ENCODE data around the gene DOCK1.

The DOCK1 gene

DNA sequence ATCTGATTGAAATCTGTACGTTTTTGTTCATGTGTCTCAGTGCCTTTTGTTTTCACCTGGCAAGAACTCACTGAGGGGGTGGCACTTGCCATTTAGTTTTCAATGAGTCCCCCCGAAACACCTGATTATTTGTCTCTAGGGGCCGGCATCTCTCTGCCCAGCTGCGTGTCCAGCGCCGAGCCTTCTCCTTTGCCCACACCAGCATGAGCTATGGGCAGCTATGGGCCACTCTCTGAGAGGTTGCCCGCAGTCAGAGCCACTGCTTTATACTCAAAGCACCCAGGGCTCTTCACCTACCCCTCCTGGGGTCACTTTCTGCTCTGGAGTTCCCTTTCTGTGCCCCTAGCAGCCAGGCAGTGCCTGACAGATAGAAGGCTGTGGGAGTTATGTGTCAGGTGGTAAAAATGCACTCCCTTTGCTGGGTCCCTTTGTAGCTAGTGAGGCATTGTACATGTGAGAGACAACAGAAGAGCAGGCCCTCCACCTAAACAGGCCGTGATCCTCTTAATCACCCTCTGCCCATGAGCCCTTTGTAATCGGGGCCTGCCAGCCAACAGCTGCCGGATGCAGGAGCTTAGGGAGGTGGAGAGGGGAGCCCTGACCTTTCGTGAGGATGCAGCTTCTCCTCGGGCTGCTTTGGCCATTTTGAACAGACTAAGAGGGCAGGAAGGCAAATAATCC is 510.8 kb downstream of the DOCK1 start:
- DNase-seq, result peak; percentile 0

DNA sequence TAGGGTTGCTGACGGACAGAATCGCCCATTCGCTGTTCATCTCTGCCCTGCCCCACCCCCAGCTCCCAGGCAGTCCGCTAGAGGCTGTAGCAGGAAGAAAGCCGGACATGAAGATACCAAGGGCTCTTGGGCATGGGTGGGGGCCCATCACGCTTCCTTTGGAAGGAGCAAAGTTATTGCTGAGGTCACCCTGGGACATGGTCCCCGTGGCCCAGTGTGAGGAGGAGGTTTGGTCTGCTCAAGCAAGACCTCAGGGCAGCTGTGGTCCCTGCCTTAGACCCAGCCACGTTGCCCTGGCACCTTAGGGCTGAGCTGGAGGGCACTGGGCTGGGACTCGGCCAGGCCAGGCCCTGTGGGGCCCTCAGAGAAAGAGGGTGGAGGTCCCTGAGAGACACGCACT is 511.8 kb downstream of the DOCK1 start:
- no peak for DNase-seq

DNA sequence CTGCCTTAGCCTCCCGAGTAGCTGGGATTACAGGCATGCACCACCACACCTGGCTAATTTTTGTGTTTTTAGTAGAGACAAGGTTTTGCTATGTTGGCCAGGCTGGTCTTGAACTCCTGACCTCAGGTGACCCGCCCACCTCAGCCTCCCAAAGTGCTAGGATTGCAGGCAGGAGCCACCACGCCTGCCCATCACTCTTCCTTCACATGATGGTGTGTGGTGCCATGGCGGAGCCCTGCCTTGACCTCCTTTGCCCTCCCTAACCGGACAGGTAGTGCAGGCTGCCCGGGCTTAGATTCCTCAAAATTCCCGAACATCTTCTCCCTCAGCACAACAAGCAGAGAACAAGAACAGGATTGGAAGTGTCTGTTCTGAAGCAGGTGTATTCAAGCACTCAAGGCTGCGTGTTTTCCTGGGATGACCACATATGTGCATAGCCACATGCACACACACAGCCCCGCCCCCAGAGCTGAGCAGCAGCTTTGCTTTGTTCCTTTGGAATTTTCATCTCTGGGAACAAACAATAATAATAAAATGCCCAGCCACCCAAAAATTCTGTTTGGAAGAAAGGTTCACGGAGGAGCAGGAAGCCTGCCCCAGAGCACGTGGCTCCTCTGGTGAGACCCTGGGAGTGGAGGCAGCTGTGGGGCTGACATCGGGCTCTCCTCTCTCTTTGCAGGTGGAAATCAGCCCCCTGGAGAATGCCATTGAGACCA is 512.6 kb downstream of the DOCK1 start:
- DNase-seq, result no peak

DNA sequence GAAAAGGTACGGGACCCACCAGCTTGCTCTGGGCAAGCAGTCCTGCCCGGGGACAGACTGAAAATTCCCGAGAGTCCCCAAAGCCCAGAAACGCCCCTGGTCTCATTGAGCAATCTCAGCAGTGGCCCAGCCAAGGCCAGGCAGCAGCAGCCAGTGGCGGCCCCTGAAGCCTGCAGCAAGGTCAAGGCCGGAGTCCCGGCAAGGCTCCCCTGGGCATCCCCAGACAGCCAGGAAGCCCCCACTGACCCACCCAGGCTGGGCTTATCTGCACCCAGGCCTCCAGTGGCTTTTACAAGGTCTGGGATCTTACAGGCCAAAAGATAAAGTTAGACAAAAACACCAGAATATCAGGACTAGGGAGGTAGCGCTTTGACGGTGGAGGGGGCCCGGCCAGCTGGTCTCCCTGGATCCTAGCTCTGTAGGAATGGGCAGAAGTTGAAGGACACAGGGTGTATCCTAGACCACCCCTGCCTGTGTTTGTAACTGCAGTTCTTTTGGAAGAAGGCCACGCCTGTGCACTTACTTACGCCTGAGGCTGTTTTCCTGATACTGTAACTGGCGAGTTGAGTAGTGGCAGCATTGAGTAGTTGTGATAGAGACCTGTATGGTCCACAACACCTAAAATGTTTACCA is 513.4 kb downstream of the DOCK1 start:
- DNase-seq, result no peak

DNA sequence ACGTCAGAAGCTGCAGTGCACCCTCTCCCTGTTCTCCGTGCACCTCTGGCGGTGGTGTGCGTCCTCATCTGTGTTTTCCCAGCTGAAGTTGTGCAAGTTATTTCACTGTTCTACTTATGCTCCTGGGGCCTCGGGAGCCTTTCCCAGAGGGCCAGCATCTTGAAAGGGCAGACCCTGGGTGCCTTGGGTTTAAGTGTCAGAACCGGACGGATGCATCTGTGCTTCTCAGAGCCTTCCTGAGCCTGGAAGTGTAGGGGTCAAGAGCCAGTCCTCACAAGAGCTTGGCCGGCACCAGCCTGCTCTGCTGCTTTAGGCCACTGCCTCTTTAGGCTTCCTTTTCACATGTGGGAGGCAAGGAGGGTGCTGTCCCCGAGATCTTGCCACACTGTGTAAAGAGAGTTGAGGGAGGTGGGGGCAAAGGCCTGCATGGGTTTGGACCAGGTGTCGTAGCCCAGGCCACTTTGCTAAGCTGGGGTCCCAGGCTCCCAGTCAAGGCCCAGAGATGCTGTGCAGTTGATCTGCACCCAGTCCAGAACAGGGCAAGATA is 515.0 kb downstream of the DOCK1 start:
- DNase-seq, result no peak

DNA sequence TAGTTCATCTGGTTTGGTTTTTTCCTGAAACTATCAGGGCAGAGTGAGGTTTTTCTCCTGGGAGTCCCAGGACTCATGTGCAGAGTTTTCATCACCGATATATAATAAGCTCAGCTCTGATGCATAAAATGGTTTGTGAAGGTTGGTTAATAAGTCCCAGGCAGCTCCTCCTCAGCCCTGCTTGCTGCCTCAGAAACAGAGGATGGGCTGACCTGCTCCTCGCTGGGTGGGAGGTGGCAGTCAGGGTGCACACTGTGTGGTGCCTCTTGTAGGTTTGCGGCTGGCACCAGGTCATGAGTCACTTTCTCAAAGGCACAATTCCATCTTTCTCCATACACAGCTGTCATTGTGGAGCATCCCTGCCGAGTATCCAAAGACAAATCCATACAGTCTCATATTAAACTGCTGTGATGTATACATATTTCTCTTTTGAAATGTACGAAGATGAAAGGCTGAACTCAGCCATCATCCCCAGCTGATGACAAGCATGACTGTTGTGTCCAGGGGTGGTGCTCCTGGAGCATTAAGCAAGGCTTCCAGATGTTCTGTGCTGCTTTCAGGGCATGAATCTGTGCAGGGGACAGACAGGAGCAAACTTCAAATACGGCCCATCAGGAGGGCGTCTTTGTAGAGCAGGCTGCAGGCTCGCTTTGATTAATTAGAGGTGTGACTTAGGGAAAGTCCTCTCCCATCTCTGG is 518.1 kb downstream of the DOCK1 start:
- DNase-seq, result no peak

DNA sequence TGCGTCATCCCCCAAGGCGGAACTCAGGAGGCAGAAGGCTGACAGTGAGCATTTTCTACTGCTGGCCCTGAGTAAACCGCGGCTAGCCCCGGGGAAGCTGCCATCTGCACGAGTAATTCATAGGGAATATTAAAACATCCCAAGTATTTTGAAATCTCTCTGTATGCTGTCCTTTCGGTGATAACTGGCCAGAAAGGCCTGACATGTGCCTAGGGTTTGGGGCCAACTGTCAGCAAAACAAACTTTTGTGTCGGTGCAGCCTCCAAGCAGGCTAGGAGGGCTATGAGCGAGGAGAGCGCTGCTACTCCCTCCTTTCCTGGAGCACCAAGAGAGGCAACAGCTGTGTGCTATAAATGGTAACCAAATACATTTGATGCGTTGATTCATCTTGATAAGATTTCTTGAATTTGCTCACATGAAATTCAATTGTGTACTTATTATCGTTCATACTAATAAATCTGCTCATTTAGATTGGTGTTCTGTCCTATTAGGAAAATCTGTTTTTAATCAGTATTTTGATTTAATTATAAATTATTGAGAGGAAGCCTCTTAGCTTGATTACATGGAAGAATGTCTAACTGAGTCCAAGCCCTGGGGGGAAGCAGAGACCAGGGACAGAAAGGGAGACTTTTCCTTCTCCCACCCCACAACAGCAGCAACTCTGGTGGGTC is 519.5 kb downstream of the DOCK1 start:
- DNase-seq, result no peak

DNA sequence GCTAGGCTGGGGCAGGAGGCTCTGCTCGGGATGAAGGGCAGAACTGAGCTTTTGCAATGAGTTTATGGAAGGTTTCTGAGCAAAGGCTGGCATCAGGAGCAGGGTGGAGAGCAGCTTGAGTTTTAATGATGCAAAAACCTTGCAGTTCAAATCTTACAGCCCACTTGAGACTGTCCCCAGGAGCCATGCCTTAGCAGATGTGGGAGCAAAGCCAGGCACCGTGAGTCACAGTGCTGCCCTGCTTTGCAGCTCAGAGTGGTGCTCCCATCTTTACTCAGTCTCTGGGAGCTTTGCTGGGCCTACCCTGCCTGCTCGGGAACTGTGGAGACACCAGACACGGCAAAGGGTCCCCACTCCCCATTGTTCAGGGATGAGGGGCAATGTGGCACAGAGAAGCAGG is 521.5 kb downstream of the DOCK1 start:
- no peak for DNase-seq

DNA sequence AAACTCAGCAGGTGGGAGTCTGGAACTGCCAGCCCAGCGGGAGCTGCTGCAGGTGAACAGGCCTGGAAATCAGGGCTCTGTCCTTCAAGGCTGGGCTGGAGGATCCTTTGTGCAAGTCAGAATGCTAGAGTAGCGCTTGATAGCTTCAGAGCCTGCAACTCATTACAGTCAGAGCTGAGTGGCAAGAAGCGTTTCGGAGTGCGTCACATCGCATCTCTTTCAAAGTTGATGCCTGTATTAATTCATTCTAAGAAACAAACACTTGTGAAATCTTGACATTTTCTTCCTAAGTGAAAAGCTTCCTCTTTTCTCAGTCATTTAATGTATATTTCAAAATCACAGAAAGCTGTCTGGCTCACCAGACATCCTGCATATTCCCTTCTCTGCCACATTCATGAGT is 522.7 kb downstream of the DOCK1 start:
- no peak for DNase-seq

DNA sequence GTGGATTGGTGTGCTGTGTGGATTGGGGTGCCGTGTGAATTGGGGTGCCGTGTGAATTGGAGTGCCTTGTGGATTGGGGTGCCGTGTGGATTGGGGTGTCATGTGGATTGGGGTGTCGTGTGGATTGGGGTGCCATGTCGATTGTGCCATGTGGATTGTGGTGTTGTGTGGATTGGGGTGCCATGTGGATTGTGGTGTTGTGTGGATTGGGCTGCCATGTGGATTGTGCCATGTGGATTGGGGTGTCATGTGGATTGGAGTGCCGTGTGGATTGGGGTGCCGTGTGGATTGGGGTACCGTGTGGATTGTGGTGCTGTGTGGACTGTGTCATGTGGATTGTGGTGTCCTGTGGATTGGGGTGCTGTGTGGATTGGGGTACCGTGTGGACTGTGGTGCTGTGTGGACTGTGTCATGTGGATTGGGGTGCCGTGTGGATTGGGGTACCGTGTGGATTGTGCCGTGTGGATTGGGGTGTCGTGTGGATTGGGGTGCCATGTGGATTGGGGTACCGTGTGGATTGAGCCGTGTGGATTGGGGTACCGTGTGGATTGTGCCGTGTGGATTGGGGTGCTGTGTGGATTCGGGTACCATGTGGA is 523.3 kb downstream of the DOCK1 start:
- DNase-seq, result no peak

DNA sequence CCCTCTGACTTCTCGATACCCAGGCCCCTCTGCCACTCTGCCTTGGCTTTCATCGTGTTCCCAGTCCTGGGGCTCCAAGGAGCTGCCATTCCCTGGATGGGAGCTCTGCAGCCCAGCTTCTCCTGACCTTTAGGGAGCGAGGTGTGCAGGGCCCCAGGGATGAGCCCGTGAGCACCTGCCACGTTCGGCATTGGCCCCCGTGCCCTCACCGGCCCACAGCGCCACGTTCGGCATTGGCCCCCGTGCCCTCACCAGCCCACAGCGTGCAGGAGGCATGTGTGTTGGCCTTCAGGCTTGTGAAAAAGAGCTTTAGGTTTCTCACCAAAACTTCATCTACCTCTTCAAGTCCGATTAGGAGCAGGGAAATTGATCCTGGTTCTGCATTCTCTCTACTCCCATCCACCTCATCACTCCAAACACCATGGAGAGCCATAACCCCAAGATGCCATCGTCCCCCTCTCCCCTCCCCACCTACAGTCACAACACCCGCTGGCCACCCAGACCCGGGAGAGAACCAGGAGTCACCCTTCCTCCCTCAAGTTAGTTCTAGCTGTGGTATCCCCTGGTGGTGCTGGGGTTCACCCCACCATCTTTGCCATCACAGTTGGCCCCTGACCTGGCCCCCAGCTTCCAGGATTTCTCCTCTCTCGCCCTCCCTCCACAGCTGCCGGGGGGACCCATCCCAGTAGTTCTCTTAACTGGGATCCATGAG is 524.5 kb downstream of the DOCK1 start:
- DNase-seq, result no peak

DNA sequence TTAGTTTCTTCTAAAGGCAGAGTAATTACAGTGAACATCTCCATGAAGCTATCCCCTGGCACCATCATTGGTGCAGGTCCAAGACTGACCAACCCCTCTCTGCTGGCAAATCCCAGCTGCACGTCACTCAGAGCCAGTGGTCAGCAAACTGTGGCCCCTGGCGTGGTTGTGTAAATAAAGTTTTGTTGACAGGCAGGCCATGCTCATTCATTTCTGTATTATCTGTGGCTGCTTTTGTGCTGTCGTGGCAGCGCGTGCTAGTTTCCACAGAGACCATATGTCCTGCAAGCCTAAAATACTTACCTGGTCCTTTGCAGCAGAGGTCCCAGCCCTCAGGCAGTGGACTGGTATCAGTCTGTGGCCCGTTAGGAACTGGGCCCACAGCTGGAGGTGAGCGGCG is 526.3 kb downstream of the DOCK1 start:
- DNase-seq, result no peak

DNA sequence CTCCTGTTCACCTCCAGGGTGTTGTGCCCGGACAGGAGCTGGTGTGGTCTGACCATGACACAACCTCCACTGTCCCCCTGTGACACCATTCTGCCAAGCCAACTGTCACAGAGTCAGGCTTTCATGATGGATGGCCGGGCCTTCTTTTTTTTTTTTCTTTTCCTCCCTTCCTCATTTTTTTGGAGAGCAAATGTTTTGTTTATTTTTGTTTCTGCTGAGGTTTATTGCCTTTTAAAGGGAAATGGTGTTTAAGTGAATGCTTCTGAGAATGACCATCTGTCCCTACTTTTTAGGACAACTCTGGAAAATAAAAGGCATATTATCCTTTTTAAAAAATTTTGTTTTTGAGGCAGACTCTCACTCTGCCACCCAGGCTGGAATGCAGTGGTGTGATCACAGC is 528.8 kb downstream of the DOCK1 start:
- DNase-seq, result no peak

DNA sequence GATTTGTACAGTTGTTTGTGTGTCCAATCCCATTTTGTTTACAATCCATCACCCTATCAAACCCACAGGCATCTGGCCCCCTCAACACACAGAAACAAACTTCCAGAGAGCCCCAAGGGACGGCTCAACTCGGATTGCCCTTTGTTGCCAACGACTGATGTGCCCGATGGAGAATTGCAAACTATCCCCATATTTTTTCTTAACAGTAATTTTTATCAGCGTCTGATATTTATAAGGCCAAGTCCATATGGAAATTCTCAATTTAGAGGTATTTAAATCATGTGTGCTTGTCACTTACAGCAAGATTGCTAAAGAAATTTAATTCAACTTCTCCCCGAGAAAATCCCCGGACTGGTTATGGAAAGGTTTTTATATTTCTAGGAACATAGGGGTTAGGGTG is 530.0 kb downstream of the DOCK1 start:
- no peak for DNase-seq

DNA sequence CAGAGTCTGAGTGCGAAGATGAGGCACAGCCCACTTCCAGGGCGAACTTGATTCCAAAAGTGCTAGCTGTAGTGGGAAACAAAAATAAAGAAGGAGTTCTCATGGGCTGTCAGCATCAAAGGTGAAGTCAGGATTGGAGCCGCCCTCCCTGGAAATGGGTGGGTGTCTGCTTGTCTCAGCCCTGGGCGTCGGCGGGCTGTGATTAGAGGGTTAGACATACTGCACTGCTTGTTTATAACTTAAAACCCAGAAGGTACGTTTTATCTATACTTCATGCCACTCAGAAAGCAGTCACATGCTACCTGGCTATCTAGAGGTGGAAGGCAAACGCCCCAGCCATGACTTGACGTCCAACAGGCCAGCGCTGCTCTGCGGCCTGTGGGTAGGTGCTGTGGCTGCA is 535.1 kb downstream of the DOCK1 start:
- no peak for DNase-seq

DNA sequence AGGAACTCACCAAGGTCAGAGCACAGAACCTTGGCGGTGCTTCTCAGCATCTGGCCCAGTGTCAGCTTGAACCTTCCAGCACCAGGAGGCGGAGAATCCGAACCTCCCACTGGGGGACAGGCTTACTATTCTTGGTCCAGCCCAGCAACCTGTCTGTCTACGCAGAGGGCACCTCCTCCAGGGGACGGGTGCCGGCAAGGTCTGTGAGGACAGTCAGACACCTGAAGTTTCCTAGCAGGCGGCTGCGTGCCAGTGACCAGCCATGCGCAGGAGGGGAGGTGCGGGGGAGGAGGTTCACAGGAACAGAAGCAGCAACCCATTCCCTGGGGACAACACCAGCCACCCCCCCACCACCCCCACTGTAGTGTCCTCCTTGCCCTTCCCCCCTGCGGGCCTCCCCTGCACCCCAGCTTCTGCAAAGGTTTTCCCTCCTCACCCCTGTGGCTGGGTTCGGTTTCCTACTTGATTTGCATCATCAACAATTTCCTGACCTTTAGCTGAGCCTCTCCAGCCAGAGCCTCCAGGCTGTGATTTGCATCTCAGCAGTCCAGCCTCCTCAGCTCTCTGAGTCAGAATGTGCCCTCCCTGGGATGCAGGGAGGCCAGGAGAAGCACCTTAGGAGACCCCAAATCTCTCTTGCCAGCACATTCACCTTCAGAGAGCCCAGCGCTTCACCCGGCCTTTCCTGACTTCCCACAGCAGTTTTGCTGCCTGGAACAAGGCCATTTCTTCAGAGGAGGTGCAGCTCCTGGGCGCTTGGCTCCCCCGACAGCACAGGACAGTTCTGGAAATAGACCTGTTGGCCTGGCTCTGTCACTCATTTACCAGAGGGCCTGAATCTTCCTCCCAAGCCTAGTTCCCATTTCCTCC is 536.4 kb downstream of the DOCK1 start:
- no peak for DNase-seq

DNA sequence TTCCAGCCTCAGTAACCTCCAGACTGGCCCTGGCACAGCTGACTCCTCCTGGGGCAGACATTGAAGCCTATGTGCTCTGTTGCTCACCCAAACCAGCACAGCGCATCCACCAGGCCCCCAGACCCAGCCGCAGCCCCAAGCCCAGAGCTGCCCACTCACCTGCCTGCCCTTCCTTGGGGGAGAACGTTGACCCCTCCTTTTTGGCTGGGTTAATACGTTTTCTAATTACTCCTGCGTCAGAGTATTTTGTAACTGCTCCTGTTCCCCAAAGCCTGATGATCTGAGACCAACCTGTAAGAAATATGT is 536.9 kb downstream of the DOCK1 start:
- no peak for DNase-seq

DNA sequence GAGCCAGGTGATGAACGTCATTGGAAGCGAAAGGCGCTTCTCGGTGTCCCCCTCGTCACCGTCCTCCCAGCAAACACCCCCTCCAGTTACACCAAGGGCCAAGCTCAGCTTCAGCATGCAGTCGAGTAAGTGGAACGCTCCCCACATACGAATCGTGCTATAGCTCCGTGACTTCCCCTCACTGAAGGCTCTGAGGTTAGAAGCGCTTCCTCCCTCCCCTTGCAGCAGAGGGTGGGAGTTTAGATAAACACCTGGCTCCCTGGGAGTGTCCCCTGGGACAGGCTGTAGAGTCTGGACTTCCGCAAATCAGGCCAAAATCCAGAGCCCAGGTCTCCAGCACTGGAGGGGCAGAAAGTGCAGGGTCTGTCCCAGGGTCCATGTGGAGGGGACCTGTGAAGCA is 538.9 kb downstream of the DOCK1 start:
- no peak for DNase-seq

DNA sequence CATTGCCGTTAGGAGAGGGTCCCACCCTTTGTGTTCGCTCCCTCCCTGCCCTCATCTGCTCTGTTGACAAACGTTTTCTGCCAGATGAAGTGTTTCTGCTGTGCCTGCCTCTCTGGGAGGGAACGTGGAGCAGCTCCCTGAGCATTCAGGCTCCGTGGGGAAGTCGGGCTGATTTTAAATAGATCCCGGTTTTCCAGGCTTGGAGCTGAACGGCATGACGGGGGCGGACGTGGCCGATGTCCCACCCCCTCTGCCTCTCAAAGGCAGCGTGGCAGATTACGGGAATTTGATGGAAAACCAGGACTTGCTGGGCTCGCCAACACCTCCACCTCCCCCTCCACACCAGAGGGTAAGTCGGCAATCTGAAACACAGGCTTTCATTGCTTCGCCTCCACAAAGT is 542.0 kb downstream of the DOCK1 start:
- no peak for DNase-seq

DNA sequence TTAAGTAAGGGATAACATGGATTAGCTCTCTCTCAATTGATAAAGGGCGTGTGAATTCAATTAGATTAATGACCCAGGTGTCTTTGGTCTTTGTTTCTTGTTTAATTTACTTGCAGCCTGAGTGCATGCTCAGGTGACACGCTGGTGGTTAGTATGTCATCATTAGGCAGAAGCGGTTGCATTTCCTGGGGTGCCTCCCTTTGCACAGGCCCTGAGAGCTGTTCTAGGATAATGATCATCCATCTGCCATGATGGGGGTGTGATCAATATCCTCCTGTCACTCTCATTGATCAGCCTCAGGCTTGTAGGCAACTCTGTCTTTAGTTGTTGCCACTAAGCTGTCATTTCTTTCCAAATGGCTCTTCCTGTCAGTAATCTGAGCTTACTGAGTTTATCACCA is 544.3 kb downstream of the DOCK1 start:
- DNase-seq, result no peak

DNA sequence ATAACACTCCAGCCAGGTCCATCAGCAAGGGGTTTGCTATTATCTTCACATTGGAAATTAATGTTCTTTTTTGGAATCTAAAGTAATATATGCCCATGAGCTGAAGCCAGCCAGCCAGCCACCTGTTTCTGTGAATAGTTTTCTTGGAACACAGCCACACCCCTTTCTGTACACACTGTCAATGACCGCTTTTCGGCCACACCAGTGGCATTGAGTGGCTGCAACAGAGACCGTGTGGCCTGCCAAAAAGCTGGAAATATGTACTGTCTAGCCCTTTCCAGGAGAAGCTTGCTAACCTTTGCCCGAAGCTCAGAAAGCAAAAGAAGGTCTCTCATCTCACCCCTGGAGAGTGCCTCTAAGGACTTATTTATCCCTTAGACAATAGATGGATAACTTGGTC is 545.4 kb downstream of the DOCK1 start:
- DNase-seq, result peak; percentile 3

Data from NCI-H774 (cell line).